Measurements from ENCODE around the gene STXBP2. TPM values are rescaled to one million over a fixed set of nuclear protein-coding genes. Genes with fewer than 3 reads are reported as not detected.

STXBP2 gene
- total and polyA plus RNA-seq, 4 donors = 25.9 to 32.7 (median 27.2) TPM

- Histone ChIP-seq H3K27ac (ENCODE audit: low read depth in 1 of 2, low read length in 2 of 2) (no peak overlapping the region), H3K9ac (ENCODE audit: low read depth in 1 of 2, low read length in 2 of 2) (no peak overlapping the region), H3K27me3 (ENCODE audit: control insufficient read depth in 4 of 4, insufficient read depth in 4 of 4, low read length in 3 of 4) (no peaks in the 10 kb centered on the region), H3K36me3 (ENCODE audit: control insufficient read depth in 4 of 4, insufficient read depth in 3 of 4, low read depth in 1 of 4, low read length in 3 of 4) (peaks cover 0 to 11% (median 3%) of the 10 kb centered on the region in 4 donors), H3K4me3 (ENCODE audit: low read depth in 1 of 3, low read length in 3 of 3) (no peak overlapping the region), H3K9me3 (ENCODE audit: control insufficient read depth in 4 of 4, low read length in 3 of 4) (no peaks in the 10 kb centered on the region), H3K4me1 (ENCODE audit: control insufficient read depth in 4 of 4, insufficient read depth in 4 of 4, low read length in 3 of 4) (peaks cover 14 to 50% (median 33%) of the 10 kb centered on the region in 4 donors)
- DNase-seq (ENCODE audit: low spot score) = no peak
- 94% methylated on average over 12 of the region's 12 CpGs for WGBS
- TF ChIP-seq REST (IDR thresholded peaks at IDR 0.05) (no peak), CTCF (IDR thresholded peaks at IDR 0.05; ENCODE audit: low read depth, low read length, missing input control) (no peak), HNF4A (conservative IDR thresholded peaks at IDR 0.05) (no peak), SP1 (IDR thresholded peaks at IDR 0.05) (no peak), JUND (IDR thresholded peaks at IDR 0.05) (no peak), EGR1 (IDR thresholded peaks at IDR 0.05; ENCODE audit: low read depth in 2 of 2) (no peak), YY1 (IDR thresholded peaks at IDR 0.05) (no peak), FOXA2 (IDR thresholded peaks at IDR 0.05) (no peak), HNF4G (IDR thresholded peaks at IDR 0.05) (no peak), GABPA (IDR thresholded peaks at IDR 0.05 in 1 of 2, conservative IDR thresholded peaks at IDR 0.05 in 1 of 2) (no peak), ZBTB33 (IDR thresholded peaks at IDR 0.05) (no peak)
Observed at GRCh38 chr19:7631577-7631976, 5.3 kb upstream of the STXBP2 start.

- H3K9me3 ChIP-seq (ENCODE audit: control insufficient read depth in 4 of 4, low read length in 3 of 4) = no peaks in the 10 kb centered on the region
- DNase-seq (ENCODE audit: low spot score) = no peak
- TF ChIP-seq RAD21 (IDR thresholded peaks at IDR 0.05) (no peak), REST (IDR thresholded peaks at IDR 0.05) (no peak), FOXA2 (IDR thresholded peaks at IDR 0.05) (no peak), TAF1 (conservative IDR thresholded peaks at IDR 0.05) (no peak), MAX (IDR thresholded peaks at IDR 0.05) (no peak), JUND (IDR thresholded peaks at IDR 0.05) (no peak), SP1 (IDR thresholded peaks at IDR 0.05) (no peak), FOXA1 (IDR thresholded peaks at IDR 0.05) (no peak), HNF4A (conservative IDR thresholded peaks at IDR 0.05) (no peak)
- H3K36me3 ChIP-seq (ENCODE audit: control insufficient read depth in 4 of 4, insufficient read depth in 3 of 4, low read depth in 1 of 4, low read length in 3 of 4) = peaks cover 0 to 6% (median 0%) of the 10 kb centered on the region in 4 donors
- peaks cover 15 to 48% (median 37%) of the 10 kb centered on the region in 4 donors for H3K4me1 ChIP-seq (ENCODE audit: control insufficient read depth in 4 of 4, insufficient read depth in 4 of 4, low read length in 3 of 4)
- no peaks in the 10 kb centered on the region for H3K27me3 ChIP-seq (ENCODE audit: control insufficient read depth in 4 of 4, insufficient read depth in 4 of 4, low read length in 3 of 4)
- 94% methylated on average over 40 of the region's 40 CpGs for WGBS
- no peak overlapping the region for H3K9ac ChIP-seq (ENCODE audit: low read depth in 1 of 2, low read length in 2 of 2)
- H3K27ac ChIP-seq (ENCODE audit: low read depth in 1 of 2, low read length in 2 of 2) = no peak overlapping the region
- H3K4me3 ChIP-seq (ENCODE audit: low read depth in 1 of 3, low read length in 3 of 3) = no peak overlapping the region
Observed at GRCh38 chr19:7632340-7633203, 4.3 kb upstream of the STXBP2 start.
